Measurements from ENCODE around the gene FOXE1. TPM values are rescaled to one million over a fixed set of nuclear protein-coding genes. Genes with fewer than 3 reads are reported as not detected.

FOXE1 gene
- total and polyA plus RNA-seq, 10 of the 15 experiments (the other 5 are each of a cell fraction or from before 2014, with no cell fraction given): not detected

GRCh38 chr9:97866848-97867247 lies 13.8 kb downstream of the FOXE1 start (continued):
- no peak for TF ChIP-seq ZZZ3 (IDR thresholded peaks at IDR 0.05; ENCODE audit: control insufficient read depth, insufficient read length, low read depth)
- TF ChIP-seq MLLT1 (IDR thresholded peaks at IDR 0.05): no peak
- TF ChIP-seq MEF2B (IDR thresholded peaks at IDR 0.05; ENCODE audit: partially characterized antibody, poor library complexity, severe bottlenecking): peak; percentile 93
- TF ChIP-seq NFYA (IDR thresholded peaks at IDR 0.05; ENCODE audit: borderline replicate concordance, low read depth, low read length): no peak
- TF ChIP-seq FOS (IDR thresholded peaks at IDR 0.05; ENCODE audit: borderline replicate concordance, extremely low read depth, insufficient read length): no peak
- no peak for TF ChIP-seq MAX (IDR thresholded peaks at IDR 0.05; ENCODE audit: low read depth, low read length)
- no peak for TF ChIP-seq SKIL (IDR thresholded peaks at IDR 0.05; ENCODE audit: low read depth, poor library complexity, severe bottlenecking)
- TF ChIP-seq WRNIP1 (IDR thresholded peaks at IDR 0.05; ENCODE audit: borderline replicate concordance, low read depth, low read length): no peak
- no peak for TF ChIP-seq ESRRA (IDR thresholded peaks at IDR 0.05; ENCODE audit: low read length)
- no peak for TF ChIP-seq STAT1 (conservative IDR thresholded peaks at IDR 0.05)
- no peak for TF ChIP-seq HDAC6 (IDR thresholded peaks at IDR 0.05; ENCODE audit: unreplicated experiment)
- TF ChIP-seq KLF5 (IDR thresholded peaks at IDR 0.05; ENCODE audit: partially characterized antibody): no peak
- peak; percentile 67 for TF ChIP-seq ATF2 (IDR thresholded peaks at IDR 0.05; ENCODE audit: low read length)
- TF ChIP-seq ZNF687 (IDR thresholded peaks at IDR 0.05): no peak
- TF ChIP-seq CHD4 (IDR thresholded peaks at IDR 0.05): no peak
- TF ChIP-seq RUNX3 (IDR thresholded peaks at IDR 0.05; ENCODE audit: low read length): peak; percentile 79
- no peak for TF ChIP-seq CHD1 (IDR thresholded peaks at IDR 0.05; ENCODE audit: low read depth, low read length)
- peak; percentile 91 for TF ChIP-seq ZNF384 (IDR thresholded peaks at IDR 0.05; ENCODE audit: borderline replicate concordance, low read depth, low read length)
- no peak; the same call in 1 of the 2 replicates for TF ChIP-seq ZNF217 (IDR thresholded peaks at IDR 0.05)
- peak; percentile 85 for TF ChIP-seq SPI1 (IDR thresholded peaks at IDR 0.05; ENCODE audit: borderline replicate concordance, insufficient read depth, low read depth, low read length)
- peak; percentile 55; the same call in 1 of the 2 replicates for TF ChIP-seq NFIC (IDR thresholded peaks at IDR 0.05; ENCODE audit: low read depth, low read length)
- no peak for TF ChIP-seq NRF1 (conservative IDR thresholded peaks at IDR 0.05; ENCODE audit: low read depth, low read length)
- no peak for TF ChIP-seq CBFB (IDR thresholded peaks at IDR 0.05; ENCODE audit: low read depth)
